Osteoblast (primary cell): ENCODE data around the gene FHIT. TPM values are rescaled to one million over a fixed set of nuclear protein-coding genes. Genes with fewer than 3 reads are reported as not detected.

Experiments used
- DNase-seq: peaks from one replicate; pipeline ENCODE4 v3.0.0; 2011; ENCODE audit warnings: low spot score, mixed read lengths; ENCODE audit not compliant: insufficient read length; ENCODE audit errors: missing footprints
- H2AFZ ChIP-seq: 2 replicates; pipeline ENCODE4 v1.6.0; 2011; ENCODE audit warnings: mild to moderate bottlenecking, low read length
- H3K27ac ChIP-seq: 2 replicates; pipeline ENCODE4 v1.5.1; 2011; ENCODE audit warnings: mild to moderate bottlenecking, low read depth, low read length, moderate library complexity
- H3K27me3 ChIP-seq: 2 replicates; pipeline ENCODE4 v1.6.0; 2012; ENCODE audit warnings: mild to moderate bottlenecking, control low read depth, inconsistent platforms, low read length, moderate library complexity; ENCODE audit not compliant: insufficient read depth
- H3K36me3 ChIP-seq: 2 replicates; pipeline ENCODE4 v1.5.1; 2011; ENCODE audit warnings: mild to moderate bottlenecking, low read length, control low read depth, moderate library complexity; ENCODE audit not compliant: insufficient read depth
- H3K4me1 ChIP-seq: 2 replicates; pipeline ENCODE4 v1.5.1; 2011; ENCODE audit warnings: mild to moderate bottlenecking, low read length, control low read depth, moderate library complexity; ENCODE audit not compliant: insufficient read depth
- H3K4me2 ChIP-seq: 2 replicates; pipeline ENCODE4 v1.6.0; 2011; ENCODE audit warnings: mild to moderate bottlenecking, low read length; ENCODE audit not compliant: insufficient read depth
- H3K4me3 ChIP-seq: fragments of 200-600 bp; sonication (generic); 3 replicates; pipeline ENCODE4 v1.5.1; 2012; ENCODE audit warnings: mild to moderate bottlenecking, low read length, inconsistent platforms; ENCODE audit not compliant: insufficient read depth
- H3K79me2 ChIP-seq: 2 replicates; pipeline ENCODE4 v1.6.0; 2012; ENCODE audit warnings: mild to moderate bottlenecking, low read length, control low read depth, inconsistent platforms; ENCODE audit not compliant: insufficient read depth
- H3K9me3 ChIP-seq: 2 replicates; pipeline ENCODE4 v1.5.1; 2011; ENCODE audit warnings: low read depth, low read length, control low read depth
- H4K20me1 ChIP-seq: 2 replicates; pipeline ENCODE4 v1.6.0; 2012; ENCODE audit warnings: mild to moderate bottlenecking, low read length, control low read depth; ENCODE audit not compliant: insufficient read depth
- CTCF ChIP-seq: IDR thresholded peaks from 2 replicates; pipeline ENCODE4 v1.5.1; 2011; ENCODE audit warnings: mild to moderate bottlenecking, low read depth, low read length, moderate library complexity; ENCODE audit errors: extremely low read depth
- total RNA-seq: library from RNA; depleted of rRNA; stranded (reverse); fragments of >200 nt; gene quantifications from 2 replicates; pipeline ENCODE4 v1.2.3, GENCODE V29; 2012

FHIT gene
- total RNA-seq, 1 donor = 3.3 TPM

GRCh38 chr3:60085649-60086048, 1165.6 kb downstream of the FHIT start:
- Histone ChIP-seq H3K36me3 (no peaks in the 10 kb centered on the region), H3K4me2 (no peak overlapping the region), H3K4me1 (no peaks in the 10 kb centered on the region), H3K9me3 (no peaks in the 10 kb centered on the region), H2AFZ (no peak overlapping the region), H3K27ac (no peak overlapping the region), H3K4me3 (no peak overlapping the region), H3K79me2 (no peaks in the 10 kb centered on the region), H4K20me1 (no peaks in the 10 kb centered on the region), H3K27me3 (no peaks in the 10 kb centered on the region)
- DNase-seq = no peak
- no peak for TF ChIP-seq CTCF

- no peaks in the 10 kb centered on the region for H3K36me3 ChIP-seq
- H3K9me3 ChIP-seq = no peaks in the 10 kb centered on the region
- no peak for TF ChIP-seq CTCF
- H2AFZ ChIP-seq = no peak overlapping the region
- no peak overlapping the region for H3K27ac ChIP-seq
- no peak overlapping the region for H3K4me2 ChIP-seq
- H3K79me2 ChIP-seq = no peaks in the 10 kb centered on the region
- no peak overlapping the region for H3K4me3 ChIP-seq
- H3K27me3 ChIP-seq = no peaks in the 10 kb centered on the region
- no peak for DNase-seq
- no peaks in the 10 kb centered on the region for H3K4me1 ChIP-seq
- no peaks in the 10 kb centered on the region for H4K20me1 ChIP-seq
These were observed 1169.7 kb downstream of the FHIT start for GRCh38 chr3:60081381-60082095.

GRCh38 chr3:60080648-60081047, 1170.6 kb downstream of the FHIT start:
- TF ChIP-seq CTCF = no peak
- H3K27me3 ChIP-seq = no peaks in the 10 kb centered on the region
- H2AFZ ChIP-seq = no peak overlapping the region
- no peaks in the 10 kb centered on the region for H4K20me1 ChIP-seq
- H3K4me2 ChIP-seq = no peak overlapping the region
- no peak overlapping the region for H3K4me3 ChIP-seq
- DNase-seq = no peak
- H3K79me2 ChIP-seq = no peaks in the 10 kb centered on the region
- no peaks in the 10 kb centered on the region for H3K9me3 ChIP-seq
- H3K27ac ChIP-seq = no peak overlapping the region
- H3K36me3 ChIP-seq = no peaks in the 10 kb centered on the region
- no peaks in the 10 kb centered on the region for H3K4me1 ChIP-seq

GRCh38 chr3:60079076-60079475, 1172.2 kb downstream of the FHIT start:
- no peaks in the 10 kb centered on the region for H3K36me3 ChIP-seq
- no peaks in the 10 kb centered on the region for H4K20me1 ChIP-seq
- H3K27me3 ChIP-seq = no peaks in the 10 kb centered on the region
- no peaks in the 10 kb centered on the region for H3K9me3 ChIP-seq
- TF ChIP-seq CTCF = no peak
- H2AFZ ChIP-seq = no peak overlapping the region
- no peak overlapping the region for H3K4me3 ChIP-seq
- H3K27ac ChIP-seq = no peak overlapping the region
- H3K79me2 ChIP-seq = no peaks in the 10 kb centered on the region
- H3K4me2 ChIP-seq = no peak overlapping the region
- H3K4me1 ChIP-seq = no peaks in the 10 kb centered on the region
- no peak for DNase-seq
